Ishikawa (cell line): ENCODE data around the gene TPM3.

Experiments
- EGR1 ChIP-seq: IDR thresholded peaks from 2 replicates; pipeline ENCODE4 v1.6.1; 2012
- RAD21 ChIP-seq: IDR thresholded peaks from 2 replicates; pipeline ENCODE4 v1.6.1; 2012; ENCODE audit warnings: low read depth

DNA sequence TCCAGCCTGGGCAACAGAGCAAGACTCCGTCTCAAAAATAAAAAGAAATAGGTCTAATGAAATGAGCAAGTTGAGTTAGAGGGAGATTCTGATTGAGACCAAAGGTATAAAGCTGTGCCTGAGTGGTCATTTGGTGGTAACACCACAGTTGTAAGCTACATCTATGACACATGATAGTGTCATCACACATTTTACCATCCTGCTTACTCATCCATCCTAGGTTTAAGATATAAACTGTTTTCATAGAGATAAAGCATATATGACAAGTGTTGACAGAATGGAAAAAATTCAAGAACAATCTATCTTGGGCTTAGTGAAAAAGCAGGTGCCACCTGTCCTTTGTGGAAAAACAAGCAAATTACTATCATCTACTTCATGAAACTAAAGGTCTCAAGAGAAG, 21.4 kb upstream of the TPM3 start:
- TF ChIP-seq RAD21 (no peak), EGR1 (no peak)
